WTC11 (cell line): Measurements from ENCODE around the gene FBXL7.

ENCODE experiments used
- NFYB ChIP-seq: sonication (generic); formaldehyde crosslinking; conservative IDR thresholded peaks from 2 replicates; pipeline ENCODE4 v1.8.0; 2022; ENCODE audit warnings: low read depth, missing genetic modification reagents
- TCF7 ChIP-seq: sonication (generic); formaldehyde crosslinking; IDR thresholded peaks from 2 replicates; pipeline ENCODE4 v1.8.0; 2022; ENCODE audit warnings: mild to moderate bottlenecking, low read depth, missing genetic modification reagents, moderate library complexity

DNA sequence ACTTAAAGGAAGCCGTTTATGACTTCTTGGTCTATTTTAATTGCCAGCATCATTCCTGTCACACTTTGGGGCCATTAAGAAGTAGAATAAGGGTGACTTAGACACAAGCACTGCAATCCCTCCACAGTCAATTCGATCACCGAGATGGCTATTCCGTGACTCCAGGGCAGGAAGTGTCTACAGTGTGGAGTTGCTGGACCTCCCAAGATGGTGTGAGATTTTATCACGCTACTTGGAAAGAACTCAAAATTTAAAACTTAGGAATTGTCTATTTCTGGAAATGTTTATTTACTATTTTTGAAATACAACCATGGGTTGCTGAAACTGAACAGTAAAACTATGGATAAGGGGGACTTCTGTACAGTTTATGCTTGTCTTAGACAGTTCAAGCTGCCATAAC is 6.2 kb downstream of the FBXL7 start:
- TF ChIP-seq TCF7 (CRISPR knock-in tag), result no peak
- TF ChIP-seq NFYB (CRISPR knock-in tag), result no peak
